NT2/D1 (cell line): ENCODE results near the gene WDR81.

Experiments used
- DNase-seq: peaks from one replicate; pipeline ENCODE4 v3.0.0-alpha.2; 2011; ENCODE audit warnings: low read depth, low spot score
- H3K27me3 ChIP-seq: 2 replicates; pipeline ENCODE4 v1.6.0; 2011; ENCODE audit warnings: mild to moderate bottlenecking; ENCODE audit not compliant: insufficient read length, insufficient read depth
- H3K36me3 ChIP-seq: 2 replicates; pipeline ENCODE4 v1.6.1; 2011; ENCODE audit warnings: mild to moderate bottlenecking, low read length, mixed read lengths; ENCODE audit not compliant: insufficient read depth, insufficient read length
- H3K4me1 ChIP-seq: 2 replicates; pipeline ENCODE4 v1.5.1; 2011; ENCODE audit not compliant: insufficient read depth, insufficient read length
- H3K4me3 ChIP-seq: 2 replicates; pipeline ENCODE4 v1.5.1; 2011; ENCODE audit warnings: low read depth; ENCODE audit not compliant: insufficient read length
- H3K9ac ChIP-seq: 2 replicates; pipeline ENCODE4 v1.6.0; 2011; ENCODE audit warnings: low read depth; ENCODE audit not compliant: insufficient read length
- H3K9me3 ChIP-seq: 2 replicates; pipeline ENCODE4 v1.5.1; 2011; ENCODE audit warnings: mild to moderate bottlenecking, low read length; ENCODE audit not compliant: insufficient read depth
- SUZ12 ChIP-seq: IDR thresholded peaks from 2 replicates; pipeline ENCODE4 v1.6.1; 2011; ENCODE audit not compliant: insufficient read length, insufficient read depth; ENCODE audit errors: extremely low read depth
- YY1 ChIP-seq: IDR thresholded peaks from 2 replicates; pipeline ENCODE4 v1.6.1; 2011; ENCODE audit not compliant: insufficient read length, insufficient read depth
- ZNF274 ChIP-seq: IDR thresholded peaks from 2 replicates; pipeline ENCODE4 v1.6.1; 2011; ENCODE audit warnings: mild to moderate bottlenecking, low read depth, low read length

WDR81 gene

GRCh38 chr17:1782171-1782567, 57.7 kb downstream of the WDR81 start:
- no peaks in the 10 kb centered on the region for H3K4me1 ChIP-seq
- no peak for DNase-seq
- no peak overlapping the region for H3K9ac ChIP-seq
- H3K27me3 ChIP-seq, result no peaks in the 10 kb centered on the region
- H3K36me3 ChIP-seq, result peaks cover 66% of the 10 kb centered on the region
- no peak for TF ChIP-seq SUZ12
- no peak for TF ChIP-seq ZNF274
- no peak for TF ChIP-seq YY1
- no peaks in the 10 kb centered on the region for H3K9me3 ChIP-seq
- no peak overlapping the region for H3K4me3 ChIP-seq

- Histone ChIP-seq H3K9me3 (no peaks in the 10 kb centered on the region), H3K27me3 (no peaks in the 10 kb centered on the region), H3K36me3 (peaks cover 64% of the 10 kb centered on the region), H3K4me1 (no peaks in the 10 kb centered on the region), H3K9ac (no peak overlapping the region), H3K4me3 (no peak overlapping the region)
- TF ChIP-seq YY1 (no peak), ZNF274 (no peak), SUZ12 (no peak)
- DNase-seq, result no peak
Observed at GRCh38 chr17:1783271-1783670, 58.8 kb downstream of the WDR81 start.

DNA sequence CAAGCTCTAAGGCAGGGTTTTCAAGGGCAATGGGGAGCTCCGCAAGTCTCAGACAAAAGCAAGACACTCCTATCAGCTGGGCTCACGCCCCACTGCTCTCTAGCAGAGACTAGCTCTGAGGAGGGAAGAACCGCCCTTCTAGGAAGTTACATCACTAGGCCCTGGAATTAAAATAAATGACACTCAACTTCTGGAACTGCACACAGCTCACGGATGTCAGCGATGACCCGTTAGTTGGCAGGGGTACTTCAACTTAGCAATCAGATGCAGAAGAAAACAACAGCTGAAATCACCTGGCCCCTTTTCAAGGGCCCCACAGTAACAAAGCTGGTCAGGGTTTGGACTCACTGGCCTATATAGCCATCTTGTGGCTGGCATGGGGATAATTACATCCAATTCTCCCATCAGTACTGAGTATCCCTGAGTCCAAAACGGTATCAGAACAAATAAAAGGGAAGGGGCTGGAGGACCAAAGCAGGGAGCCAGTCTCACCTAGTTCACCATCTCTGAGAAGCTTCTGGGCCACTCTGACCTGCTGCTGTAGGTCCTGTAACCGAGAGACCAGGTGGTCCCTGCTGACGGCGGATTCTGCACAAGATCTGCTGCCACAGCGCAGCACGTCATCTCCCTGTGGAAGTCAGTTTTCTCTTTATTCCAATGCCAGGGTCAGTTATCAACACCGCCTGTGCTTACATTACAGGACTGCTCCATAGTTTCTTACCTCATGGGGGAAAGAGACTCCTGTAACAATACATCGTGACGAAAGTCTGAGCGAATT, 59.5 kb downstream of the WDR81 start:
- Histone ChIP-seq H3K9ac (no peak overlapping the region), H3K4me3 (no peak overlapping the region), H3K4me1 (no peaks in the 10 kb centered on the region), H3K9me3 (no peaks in the 10 kb centered on the region), H3K36me3 (peaks cover 59% of the 10 kb centered on the region), H3K27me3 (no peaks in the 10 kb centered on the region)
- TF ChIP-seq ZNF274, result no peak
- no peak for TF ChIP-seq YY1
- no peak for TF ChIP-seq SUZ12
- no peak for DNase-seq

- TF ChIP-seq ZNF274 (no peak), SUZ12 (no peak), YY1 (no peak)
- Histone ChIP-seq H3K36me3 (peaks cover 59% of the 10 kb centered on the region), H3K9ac (no peak overlapping the region), H3K4me1 (no peaks in the 10 kb centered on the region), H3K9me3 (no peaks in the 10 kb centered on the region), H3K4me3 (no peak overlapping the region), H3K27me3 (no peaks in the 10 kb centered on the region)
- DNase-seq, result no peak
Observed at GRCh38 chr17:1785930-1786329, 61.4 kb downstream of the WDR81 start.

- no peak for DNase-seq
- Histone ChIP-seq H3K4me3 (no peak overlapping the region), H3K4me1 (no peaks in the 10 kb centered on the region), H3K36me3 (peaks cover 51% of the 10 kb centered on the region), H3K9ac (no peak overlapping the region), H3K9me3 (no peaks in the 10 kb centered on the region), H3K27me3 (no peaks in the 10 kb centered on the region)
- no peak for TF ChIP-seq SUZ12
Observed at GRCh38 chr17:1786708-1787107, 62.2 kb downstream of the WDR81 start.

- no peaks in the 10 kb centered on the region for H3K4me1 ChIP-seq
- no peaks in the 10 kb centered on the region for H3K9me3 ChIP-seq
- TF ChIP-seq ZNF274 (no peak), SUZ12 (no peak), YY1 (no peak)
- no peak for DNase-seq
- no peak overlapping the region for H3K9ac ChIP-seq
- peaks cover 46% of the 10 kb centered on the region for H3K36me3 ChIP-seq
- no peaks in the 10 kb centered on the region for H3K27me3 ChIP-seq
- no peak overlapping the region for H3K4me3 ChIP-seq
Observed at GRCh38 chr17:1787301-1787902, 62.9 kb downstream of the WDR81 start.
